CD4-positive, CD25-positive, alpha-beta regulatory T cell (primary cell): ENCODE data around the gene LSP1. TPM values are rescaled to one million over a fixed set of nuclear protein-coding genes. Genes with fewer than 3 reads are reported as not detected.

ENCODE experiments used
- ATAC-seq, 2 donors: fragments of 150-1000 bp; cut with Tn5 transposase; one replicate each; pipeline ENCODE4 v1.10.0; 2021; ENCODE audit warnings: low read depth in 2 of 2, moderate number of reproducible peaks in 2 of 2, moderate library complexity in 1 of 2
- DNase-seq, 3 donors: peaks; one replicate each; pipeline versions ENCODE4 v3.0.0 to v3.0.0-alpha.2; 2012 to 2022; ENCODE audit warnings: mixed read lengths in 1 of 3
- H3K27ac ChIP-seq: one replicate; pipeline ENCODE4 v1.7.0; 2013; ENCODE audit warnings: mild to moderate bottlenecking, low read length; ENCODE audit not compliant: insufficient read depth, poor library complexity, severe bottlenecking
- H3K27me3 ChIP-seq: one replicate; pipeline ENCODE4 v1.7.0; 2013; ENCODE audit warnings: low read length; ENCODE audit not compliant: control insufficient read depth, insufficient read depth
- H3K36me3 ChIP-seq: one replicate; pipeline ENCODE4 v1.7.0; 2013; ENCODE audit warnings: mild to moderate bottlenecking, low read length, moderate library complexity; ENCODE audit not compliant: control insufficient read depth, insufficient read depth
- H3K4me1 ChIP-seq: 2 replicates; pipeline ENCODE4 v1.7.0; 2013; ENCODE audit warnings: mild to moderate bottlenecking, low read length; ENCODE audit not compliant: insufficient read depth, control insufficient read depth, poor library complexity, severe bottlenecking
- H3K4me3 ChIP-seq: one replicate; pipeline ENCODE4 v1.7.0; 2013; ENCODE audit warnings: low read depth, mild to moderate bottlenecking, low read length, moderate library complexity
- H3K9me3 ChIP-seq, 2 experiments: 1 replicate in 1 of 2; 2 replicates in 1 of 2; pipeline ENCODE4 v1.7.0; 2013; ENCODE audit warnings: low read length in 2 of 2, mild to moderate bottlenecking in 1 of 2, moderate library complexity in 1 of 2; ENCODE audit not compliant: control insufficient read depth in 2 of 2
- H3K27ac Mint-ChIP-seq, 3 donors: one replicate each; pipeline ENCODE4 v1.8.0; 2020 to 2022; ENCODE audit warnings: mild to moderate bottlenecking in 3 of 3, mixed read lengths in 3 of 3, moderate library complexity in 2 of 3
- H3K27me3 Mint-ChIP-seq: one replicate; pipeline ENCODE4 v1.8.0; 2022; ENCODE audit warnings: mild to moderate bottlenecking, mixed read lengths
- H3K36me3 Mint-ChIP-seq: one replicate; pipeline ENCODE4 v1.8.0; 2020; ENCODE audit warnings: mixed read lengths
- H3K4me1 Mint-ChIP-seq, 4 donors: one replicate each; pipeline ENCODE4 v1.8.0; 2020 to 2022; ENCODE audit warnings: mixed read lengths in 4 of 4, mild to moderate bottlenecking in 1 of 4
- H3K4me3 Mint-ChIP-seq, 4 donors: one replicate each; pipeline ENCODE4 v1.8.0; 2020 to 2022; ENCODE audit warnings: mild to moderate bottlenecking in 4 of 4, mixed read lengths in 4 of 4, moderate library complexity in 3 of 4
- H3K9me3 Mint-ChIP-seq, 7 donors: one replicate each; pipeline ENCODE4 v1.8.0; 2020 to 2022; ENCODE audit warnings: mixed read lengths in 7 of 7, mild to moderate bottlenecking in 3 of 7, moderate library complexity in 2 of 7
- polyA plus RNA-seq, 4 donors: library from polyadenylated mRNA; unstranded; fragments of 300-500 nt; fragmentation: Illumina TruSeq; gene quantifications; one replicate each; pipeline ENCODE4 v1.2.3, GENCODE V29; 2021
- total RNA-seq: library from RNA; stranded (reverse); gene quantifications from one replicate; pipeline ENCODE4 v1.2.3, GENCODE V29; 2022

The LSP1 gene
- total and polyA plus RNA-seq, 5 donors from 2014 or later: 381 to 514 (median 452) TPM

- peaks cover 0 to 13% (median 3%) of the 10 kb centered on the region in 4 donors for H3K4me1 Mint-ChIP-seq
- H3K4me3 Mint-ChIP-seq: no peak overlapping the region
- peaks cover 32% of the 10 kb centered on the region for H3K4me1 ChIP-seq
- H3K27me3 ChIP-seq: no peaks in the 10 kb centered on the region
- no peak overlapping the region for H3K27ac ChIP-seq
- DNase-seq: no peak
- no peaks in the 10 kb centered on the region for H3K27me3 Mint-ChIP-seq
- no peak overlapping the region for H3K27ac Mint-ChIP-seq
- no peak for ATAC-seq
- H3K36me3 ChIP-seq: no peaks in the 10 kb centered on the region
- H3K9me3 Mint-ChIP-seq: no peaks in the 10 kb centered on the region
- H3K4me3 ChIP-seq: no peak overlapping the region
- no peaks in the 10 kb centered on the region for H3K9me3 ChIP-seq
- no peaks in the 10 kb centered on the region for H3K36me3 Mint-ChIP-seq
Observed at GRCh38 chr11:1835671-1836010, 17.2 kb upstream of the LSP1 start.

GRCh38 chr11:1836011-1836945 lies 16.6 kb upstream of the LSP1 start:
- peaks cover 32% of the 10 kb centered on the region for H3K4me1 ChIP-seq
- no peak overlapping the region for H3K4me3 ChIP-seq
- H3K27me3 Mint-ChIP-seq: no peaks in the 10 kb centered on the region
- ATAC-seq: no peak
- H3K36me3 Mint-ChIP-seq: no peaks in the 10 kb centered on the region
- H3K27ac ChIP-seq: no peak overlapping the region
- H3K27ac Mint-ChIP-seq: no peak overlapping the region
- H3K4me3 Mint-ChIP-seq: no peak overlapping the region
- H3K36me3 ChIP-seq: no peaks in the 10 kb centered on the region
- no peaks in the 10 kb centered on the region for H3K9me3 ChIP-seq
- H3K4me1 Mint-ChIP-seq: peaks cover 0 to 13% (median 3%) of the 10 kb centered on the region in 4 donors
- no peaks in the 10 kb centered on the region for H3K27me3 ChIP-seq
- H3K9me3 Mint-ChIP-seq: no peaks in the 10 kb centered on the region
- no peak for DNase-seq

- Histone ChIP-seq H3K27me3 (no peaks in the 10 kb centered on the region), H3K36me3 (no peaks in the 10 kb centered on the region), H3K4me3 (no peak overlapping the region), H3K4me1 (peaks cover 31% of the 10 kb centered on the region), H3K9me3 (no peaks in the 10 kb centered on the region), H3K27ac (peak overlapping the region; percentile 47)
- Mint-ChIP-seq H3K4me1 (peaks cover 0 to 12% (median 3%) of the 10 kb centered on the region in 4 donors), H3K36me3 (no peaks in the 10 kb centered on the region), H3K27me3 (no peaks in the 10 kb centered on the region), H3K4me3 (no peak overlapping the region), H3K9me3 (no peaks in the 10 kb centered on the region), H3K27ac (no peak overlapping the region)
- ATAC-seq: peak; percentile 78 to 86
- peak; percentile 68 to 82 (median 70) for DNase-seq
Observed at GRCh38 chr11:1837171-1838076, 15.5 kb upstream of the LSP1 start.

- no peak overlapping the region for H3K4me3 Mint-ChIP-seq
- DNase-seq (peak in 1 of 3 donors; percentile 30), ATAC-seq (peak in 1 of 2 donors; percentile 5)
- H3K36me3 Mint-ChIP-seq: no peaks in the 10 kb centered on the region
- no peaks in the 10 kb centered on the region for H3K27me3 Mint-ChIP-seq
- H3K9me3 Mint-ChIP-seq: no peaks in the 10 kb centered on the region
- no peak overlapping the region for H3K27ac Mint-ChIP-seq
- Histone ChIP-seq H3K27ac (peak overlapping the region; percentile 47), H3K4me1 (peaks cover 27% of the 10 kb centered on the region), H3K27me3 (no peaks in the 10 kb centered on the region), H3K36me3 (no peaks in the 10 kb centered on the region), H3K4me3 (no peak overlapping the region), H3K9me3 (no peaks in the 10 kb centered on the region)
- H3K4me1 Mint-ChIP-seq: peaks cover 0 to 14% (median 5%) of the 10 kb centered on the region in 4 donors
Observed at GRCh38 chr11:1838077-1838425, 14.8 kb upstream of the LSP1 start.

GRCh38 chr11:1838426-1839144 lies 14.3 kb upstream of the LSP1 start, which contains the start of gene TNNI2:
Gene TNNI2 (plus strand): TSS chr11:1838981. CDS start chr11:1839697, 716 bp downstream.
- Histone ChIP-seq H3K36me3 (no peaks in the 10 kb centered on the region), H3K9me3 (no peaks in the 10 kb centered on the region), H3K4me1 (peaks cover 29% of the 10 kb centered on the region), H3K27ac (peak within 1 kb of the TSS; percentile 47), H3K27me3 (no peaks in the 10 kb centered on the region), H3K4me3 (no peak within 1 kb of the TSS)
- Mint-ChIP-seq H3K27me3 (no peaks in the 10 kb centered on the region), H3K36me3 (no peaks in the 10 kb centered on the region), H3K27ac (peak within 1 kb of the TSS in 1 of 3 donors; percentile 71), H3K4me1 (peaks cover 0 to 19% (median 9%) of the 10 kb centered on the region in 4 donors), H3K4me3 (peak within 1 kb of the TSS in 2 of 4 donors; percentile 47 to 61), H3K9me3 (no peaks in the 10 kb centered on the region)
- ATAC-seq: no peak
- no peak for DNase-seq

GRCh38 chr11:1839204-1839923 lies 13.5 kb upstream of the LSP1 start:
- Histone ChIP-seq H3K27ac (no peak overlapping the region), H3K36me3 (no peaks in the 10 kb centered on the region), H3K4me3 (no peak overlapping the region), H3K9me3 (no peaks in the 10 kb centered on the region), H3K27me3 (no peaks in the 10 kb centered on the region), H3K4me1 (peaks cover 37% of the 10 kb centered on the region)
- no peak for DNase-seq
- H3K27me3 Mint-ChIP-seq: no peaks in the 10 kb centered on the region
- no peak for ATAC-seq
- H3K36me3 Mint-ChIP-seq: no peaks in the 10 kb centered on the region
- H3K9me3 Mint-ChIP-seq: no peaks in the 10 kb centered on the region
- H3K27ac Mint-ChIP-seq: peak overlapping the region in 1 of 3 donors; percentile 71
- peak overlapping the region in 2 of 4 donors; percentile 47 to 61 for H3K4me3 Mint-ChIP-seq
- peaks cover 0 to 27% (median 12%) of the 10 kb centered on the region in 4 donors for H3K4me1 Mint-ChIP-seq
